Endometrial microvascular endothelial cells (primary cell): Measurements from ENCODE around the gene KRT79. TPM values are rescaled to one million over a fixed set of nuclear protein-coding genes. Genes with fewer than 3 reads are reported as not detected.

Experiments
- in situ Hi-C: cut with HindIII; loops from 2 replicates; pipeline ENCODE4 v1.10.0; 2017; ENCODE audit warnings: low sequenced_read_pairs, low pct_unique_long_range_greater_than_20kb; ENCODE audit errors: inconsistent ontology term
- total RNA-seq: library from RNA; depleted of rRNA; stranded (reverse); fragments of >200 nt; gene quantifications from one replicate; pipeline ENCODE4 v1.2.3, GENCODE V29; 2015; ENCODE audit errors: inconsistent ontology term

The KRT79 gene
- total RNA-seq, 1 donor from 2014 or later, result not detected

DNA sequence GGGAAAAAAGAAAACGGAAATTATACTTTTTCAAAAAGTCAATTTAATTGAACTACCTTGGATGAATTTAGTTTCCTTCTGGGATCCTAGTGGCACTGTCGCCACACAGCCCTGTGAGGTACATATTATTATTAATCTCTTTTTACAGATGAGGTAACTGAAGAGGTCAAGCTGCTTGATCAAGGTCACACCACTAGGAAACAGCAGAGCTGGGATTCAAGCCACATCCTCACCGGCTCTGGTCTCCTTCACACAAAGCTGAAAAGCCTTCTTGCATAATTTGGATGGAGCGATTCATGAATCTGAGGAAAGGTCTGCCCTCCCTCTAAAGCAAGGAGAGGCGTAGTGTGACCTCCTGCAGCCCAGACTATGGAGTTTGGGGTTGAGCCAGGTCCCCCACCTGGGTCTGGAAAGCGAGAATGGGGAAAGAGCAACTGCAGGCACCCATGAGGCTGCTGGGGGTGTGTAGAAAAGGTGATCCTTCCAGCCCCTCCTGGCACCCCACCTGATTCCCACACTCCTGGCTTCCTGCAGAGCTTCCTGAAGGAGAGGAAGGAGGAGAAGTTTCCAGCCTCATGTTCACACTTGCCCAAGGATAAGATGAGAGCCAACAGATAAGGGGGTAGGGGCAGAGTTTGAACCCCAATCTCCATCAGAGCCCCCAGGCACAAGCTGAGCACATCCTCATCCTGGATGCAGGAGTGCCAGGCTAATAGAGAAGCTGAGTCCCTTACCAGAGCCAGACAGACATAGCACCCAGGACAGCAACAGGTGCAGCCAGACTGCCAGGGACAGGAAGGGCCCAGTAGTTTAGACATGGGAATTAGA, 3.9 kb upstream of the KRT79 start:
- in situ Hi-C loops, result no loop called here

- in situ Hi-C loops, result no loop called here
Observed at GRCh38 chr12:52837413-52837741, 3.3 kb upstream of the KRT79 start.

GRCh38 chr12:52836491-52837412, 2.6 kb upstream of the KRT79 start:
- in situ Hi-C loops, result no loop called here

DNA sequence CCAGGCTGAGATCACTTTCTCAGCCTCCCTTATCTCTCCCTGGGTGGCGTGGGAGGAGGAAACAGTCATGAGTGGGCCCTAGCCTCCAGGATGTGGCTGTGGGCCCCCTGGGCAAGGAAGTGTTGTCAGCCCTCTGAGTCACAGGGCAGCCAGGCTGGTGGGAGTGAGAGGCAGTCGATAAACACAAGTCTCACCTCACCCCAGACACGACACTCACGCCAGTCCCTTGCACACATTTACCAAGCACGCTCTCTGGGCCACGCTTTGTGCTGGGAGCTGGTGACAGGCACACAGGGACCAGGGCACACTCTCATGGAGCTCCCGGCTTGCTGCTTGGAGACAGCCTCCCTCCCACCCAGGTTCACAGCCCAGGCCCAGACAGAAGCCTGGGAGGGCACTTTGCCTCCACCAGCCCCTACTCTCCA, 1.9 kb upstream of the KRT79 start:
- in situ Hi-C loops, result no loop called here

- in situ Hi-C loops, result no loop called here
Observed at GRCh38 chr12:52835271-52836041, 1.3 kb upstream of the KRT79 start.

- in situ Hi-C loops, result no loop called here
Observed at GRCh38 chr12:52834727-52835001, 553 bp upstream of the KRT79 start.

GRCh38 chr12:52832985-52833905, 866 bp downstream of the KRT79 start:
- in situ Hi-C loops, result no loop called here

DNA sequence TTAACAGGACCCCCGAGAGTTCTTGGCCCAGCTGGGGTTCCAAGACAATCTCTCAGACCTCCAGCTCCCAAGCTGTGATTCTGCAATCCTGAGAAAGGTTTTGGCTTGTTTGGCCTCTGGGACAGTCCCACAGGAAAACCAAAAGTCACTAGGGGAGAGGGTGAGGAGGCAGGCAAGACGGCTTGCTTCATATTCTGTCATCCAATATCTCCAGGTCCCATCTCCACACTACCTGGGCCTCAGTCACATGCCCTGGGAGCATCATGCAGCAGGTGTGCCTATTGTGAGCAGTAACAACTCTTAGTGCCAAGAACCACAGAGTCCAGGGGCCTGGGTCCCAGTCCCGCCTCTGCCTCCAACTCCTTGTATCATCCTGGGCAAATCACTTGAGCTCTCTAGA, 1.7 kb downstream of the KRT79 start:
- in situ Hi-C loops, result no loop called here

DNA sequence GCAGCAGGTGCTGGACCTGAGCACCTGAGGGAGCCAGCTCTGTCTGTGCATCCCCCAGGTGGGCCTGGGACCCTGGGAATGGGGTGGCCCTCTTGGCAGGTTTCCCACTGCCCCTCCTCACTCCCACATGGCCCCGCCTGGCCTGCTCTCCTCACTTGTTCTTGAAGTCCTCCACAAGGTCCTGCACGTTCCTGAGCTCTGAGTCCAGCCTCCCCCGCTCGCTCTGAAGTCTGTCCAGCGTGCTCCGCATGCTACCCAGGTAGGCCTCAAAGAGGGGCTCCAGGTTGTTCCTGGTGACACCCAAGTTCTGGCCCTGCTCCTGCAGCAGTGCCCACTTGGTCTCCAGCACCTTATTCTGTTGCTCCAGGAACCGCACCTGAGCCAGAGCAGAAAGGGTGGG, 2.9 kb downstream of the KRT79 start:
- in situ Hi-C loops, result no loop called here

- in situ Hi-C loops, result no loop called here
Observed at GRCh38 chr12:52829986-52830770, 3.9 kb downstream of the KRT79 start.

DNA sequence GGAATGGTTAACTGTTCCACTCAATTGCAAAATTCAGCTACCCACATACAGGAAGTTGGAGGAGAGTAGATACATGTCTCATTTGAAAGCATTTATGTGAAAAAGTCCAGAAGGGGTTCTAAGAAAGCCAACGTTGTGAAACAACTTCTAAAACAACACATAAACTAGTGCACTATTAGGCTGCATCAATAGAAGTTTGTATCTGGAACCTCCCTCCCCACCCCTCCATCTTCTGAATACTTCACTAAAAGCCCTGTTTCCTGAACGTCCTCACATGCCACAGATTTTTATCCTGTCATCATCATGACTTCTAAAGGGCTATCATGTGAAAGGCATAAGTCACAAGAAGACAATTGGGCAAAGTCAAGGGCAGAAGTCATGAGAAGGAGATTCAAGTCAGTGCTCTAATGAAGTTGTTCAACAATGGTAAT, 5.5 kb downstream of the KRT79 start:
- in situ Hi-C loops, result no loop called here

DNA sequence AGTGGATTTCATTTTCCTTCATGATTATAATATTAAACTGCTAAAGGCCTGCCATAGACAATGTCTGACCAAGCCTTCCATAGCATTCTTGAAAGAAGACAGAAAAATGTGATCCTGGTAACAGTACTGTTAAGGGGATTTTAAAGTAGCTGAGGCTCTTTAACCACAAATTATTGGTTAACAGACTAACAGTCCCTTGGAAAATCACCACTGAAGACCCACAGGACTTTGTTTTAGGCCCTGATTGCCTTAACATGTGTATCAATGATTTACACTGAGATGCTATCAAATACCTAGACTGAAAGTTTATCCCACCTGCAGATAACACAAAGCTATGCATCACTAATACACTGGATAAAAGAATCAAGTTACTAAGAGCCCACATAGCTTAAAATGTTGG, 6.0 kb downstream of the KRT79 start:
- in situ Hi-C loops, result no loop called here

DNA sequence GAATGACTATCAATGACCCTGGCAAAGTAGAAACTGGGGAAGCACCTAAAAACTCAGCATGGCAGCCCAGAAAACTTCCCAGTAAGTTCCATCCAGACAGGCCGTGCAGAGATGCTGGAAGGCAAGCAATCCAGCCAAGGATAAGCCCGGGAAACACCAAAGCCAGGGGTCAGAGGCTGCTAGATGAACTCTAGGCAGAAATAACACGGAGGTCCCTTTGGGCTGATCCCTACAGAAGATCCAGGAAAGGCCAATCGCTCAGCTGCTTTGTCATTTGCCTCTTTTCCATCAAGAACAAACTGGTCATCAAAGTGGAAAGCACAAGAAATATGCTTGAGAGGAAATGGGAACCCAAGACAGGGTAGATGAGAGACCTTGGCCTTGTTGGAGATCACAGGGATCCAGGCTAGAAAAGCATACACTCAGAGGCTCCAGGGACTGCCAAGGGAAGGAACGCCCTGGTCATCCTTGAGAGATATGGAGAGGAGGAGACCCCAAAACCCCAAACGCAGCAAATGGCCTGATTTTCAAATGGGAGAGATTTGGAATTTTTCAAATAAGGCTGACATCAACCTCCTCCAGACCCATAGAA, 6.5 kb downstream of the KRT79 start:
- in situ Hi-C loops, result no loop called here

GRCh38 chr12:52826611-52827498, 7.3 kb downstream of the KRT79 start:
- in situ Hi-C loops, result no loop called here

DNA sequence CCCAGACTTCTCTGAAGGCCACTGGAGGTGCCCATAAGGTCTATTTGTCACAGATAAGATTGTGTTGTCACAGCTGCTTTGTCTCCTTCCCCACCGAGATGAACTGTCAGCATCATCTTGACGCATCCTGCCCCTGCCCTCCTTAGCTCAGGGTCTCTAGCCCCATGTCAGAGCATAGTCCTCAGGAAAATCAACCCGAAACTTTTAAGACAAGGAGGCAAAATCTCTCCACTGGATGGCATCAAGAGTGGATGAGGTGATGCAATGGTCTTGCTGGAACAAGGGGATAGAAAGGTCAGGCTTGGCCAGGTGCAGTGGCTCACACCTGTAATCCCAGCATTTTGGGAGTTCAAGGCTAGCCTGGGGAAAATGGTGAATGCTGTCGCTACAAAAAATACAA, 8.2 kb downstream of the KRT79 start:
- in situ Hi-C loops, result no loop called here

- in situ Hi-C loops, result no loop called here
Observed at GRCh38 chr12:52824741-52825410, 9.2 kb downstream of the KRT79 start.
